Osteoblast (primary cell): ENCODE data around the gene SULT1E1. TPM values are rescaled to one million over a fixed set of nuclear protein-coding genes. Genes with fewer than 3 reads are reported as not detected.

Source experiments
- DNase-seq: peaks from one replicate; pipeline ENCODE4 v3.0.0; 2011; ENCODE audit warnings: low spot score, mixed read lengths; ENCODE audit not compliant: insufficient read length; ENCODE audit errors: missing footprints
- H2AFZ ChIP-seq: 2 replicates; pipeline ENCODE4 v1.6.0; 2011; ENCODE audit warnings: mild to moderate bottlenecking, low read length
- H3K27ac ChIP-seq: 2 replicates; pipeline ENCODE4 v1.5.1; 2011; ENCODE audit warnings: mild to moderate bottlenecking, low read depth, low read length, moderate library complexity
- H3K27me3 ChIP-seq: 2 replicates; pipeline ENCODE4 v1.6.0; 2012; ENCODE audit warnings: mild to moderate bottlenecking, control low read depth, inconsistent platforms, low read length, moderate library complexity; ENCODE audit not compliant: insufficient read depth
- H3K36me3 ChIP-seq: 2 replicates; pipeline ENCODE4 v1.5.1; 2011; ENCODE audit warnings: mild to moderate bottlenecking, low read length, control low read depth, moderate library complexity; ENCODE audit not compliant: insufficient read depth
- H3K4me1 ChIP-seq: 2 replicates; pipeline ENCODE4 v1.5.1; 2011; ENCODE audit warnings: mild to moderate bottlenecking, low read length, control low read depth, moderate library complexity; ENCODE audit not compliant: insufficient read depth
- H3K4me2 ChIP-seq: 2 replicates; pipeline ENCODE4 v1.6.0; 2011; ENCODE audit warnings: mild to moderate bottlenecking, low read length; ENCODE audit not compliant: insufficient read depth
- H3K4me3 ChIP-seq: fragments of 200-600 bp; sonication (generic); 3 replicates; pipeline ENCODE4 v1.5.1; 2012; ENCODE audit warnings: mild to moderate bottlenecking, low read length, inconsistent platforms; ENCODE audit not compliant: insufficient read depth
- H3K79me2 ChIP-seq: 2 replicates; pipeline ENCODE4 v1.6.0; 2012; ENCODE audit warnings: mild to moderate bottlenecking, low read length, control low read depth, inconsistent platforms; ENCODE audit not compliant: insufficient read depth
- H3K9me3 ChIP-seq: 2 replicates; pipeline ENCODE4 v1.5.1; 2011; ENCODE audit warnings: low read depth, low read length, control low read depth
- H4K20me1 ChIP-seq: 2 replicates; pipeline ENCODE4 v1.6.0; 2012; ENCODE audit warnings: mild to moderate bottlenecking, low read length, control low read depth; ENCODE audit not compliant: insufficient read depth
- CTCF ChIP-seq: IDR thresholded peaks from 2 replicates; pipeline ENCODE4 v1.5.1; 2011; ENCODE audit warnings: mild to moderate bottlenecking, low read depth, low read length, moderate library complexity; ENCODE audit errors: extremely low read depth
- total RNA-seq: library from RNA; depleted of rRNA; stranded (reverse); fragments of >200 nt; gene quantifications from 2 replicates; pipeline ENCODE4 v1.2.3, GENCODE V29; 2012

Gene SULT1E1
- total RNA-seq, 1 donor: not detected

- no peak for TF ChIP-seq CTCF
- Histone ChIP-seq H3K4me2 (no peak overlapping the region), H3K27me3 (no peaks in the 10 kb centered on the region), H3K27ac (no peak overlapping the region), H3K4me3 (no peak overlapping the region), H2AFZ (no peak overlapping the region), H3K4me1 (no peaks in the 10 kb centered on the region), H4K20me1 (no peaks in the 10 kb centered on the region), H3K9me3 (no peaks in the 10 kb centered on the region), H3K79me2 (no peaks in the 10 kb centered on the region), H3K36me3 (no peaks in the 10 kb centered on the region)
- DNase-seq: no peak
Measured at GRCh38 chr4:69816236-69816635, 43.7 kb downstream of the SULT1E1 start.

- Histone ChIP-seq H3K4me2 (no peak overlapping the region), H3K27ac (no peak overlapping the region), H2AFZ (no peak overlapping the region), H3K4me3 (no peak overlapping the region), H4K20me1 (no peaks in the 10 kb centered on the region), H3K27me3 (no peaks in the 10 kb centered on the region), H3K79me2 (no peaks in the 10 kb centered on the region), H3K9me3 (no peaks in the 10 kb centered on the region), H3K36me3 (no peaks in the 10 kb centered on the region), H3K4me1 (no peaks in the 10 kb centered on the region)
- DNase-seq: no peak
- no peak for TF ChIP-seq CTCF
Measured at GRCh38 chr4:69813628-69814027, 46.3 kb downstream of the SULT1E1 start.

GRCh38 chr4:69811166-69811565 lies 48.8 kb downstream of the SULT1E1 start:
- H3K4me1 ChIP-seq: no peaks in the 10 kb centered on the region
- no peak overlapping the region for H3K4me2 ChIP-seq
- no peaks in the 10 kb centered on the region for H4K20me1 ChIP-seq
- H3K79me2 ChIP-seq: no peaks in the 10 kb centered on the region
- no peaks in the 10 kb centered on the region for H3K27me3 ChIP-seq
- TF ChIP-seq CTCF: no peak
- H3K9me3 ChIP-seq: no peaks in the 10 kb centered on the region
- DNase-seq: no peak
- H2AFZ ChIP-seq: no peak overlapping the region
- H3K36me3 ChIP-seq: no peaks in the 10 kb centered on the region
- no peak overlapping the region for H3K27ac ChIP-seq
- H3K4me3 ChIP-seq: no peak overlapping the region

DNA sequence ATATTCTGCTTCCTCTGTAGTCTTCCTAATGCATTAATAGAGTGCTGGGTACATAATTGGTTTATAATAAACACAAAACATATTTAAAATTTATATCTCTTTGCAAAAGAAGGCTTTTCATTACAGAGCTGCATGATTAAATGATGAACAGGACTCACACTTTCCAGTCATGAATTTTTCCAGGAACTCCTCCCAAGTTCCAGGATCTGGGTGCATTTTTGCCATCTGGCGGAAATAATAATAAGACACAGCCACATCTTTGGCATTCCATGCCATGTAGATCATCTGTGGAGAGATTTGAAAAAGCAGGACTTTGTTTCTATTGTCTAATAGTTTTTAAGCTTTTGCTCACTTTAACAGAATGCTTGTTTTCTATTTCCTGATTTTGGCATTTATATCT lies 59.3 kb downstream of the SULT1E1 start:
- H3K79me2 ChIP-seq: no peaks in the 10 kb centered on the region
- no peak overlapping the region for H3K4me3 ChIP-seq
- no peaks in the 10 kb centered on the region for H3K4me1 ChIP-seq
- H3K36me3 ChIP-seq: no peaks in the 10 kb centered on the region
- H3K4me2 ChIP-seq: no peak overlapping the region
- DNase-seq: no peak
- no peak overlapping the region for H2AFZ ChIP-seq
- no peaks in the 10 kb centered on the region for H3K27me3 ChIP-seq
- no peaks in the 10 kb centered on the region for H4K20me1 ChIP-seq
- H3K9me3 ChIP-seq: peaks cover 3% of the 10 kb centered on the region
- TF ChIP-seq CTCF: no peak
- H3K27ac ChIP-seq: no peak overlapping the region
